GM23338 (cell line): ENCODE measurements around the gene ADTRP. TPM values are rescaled to one million over a fixed set of nuclear protein-coding genes. Genes with fewer than 3 reads are reported as not detected.

Experiments used
- ATAC-seq: fragments of 200-7000 bp; cut with Tn5 transposase; 3 replicates; pipeline ENCODE4 v1.9.1; 2020
- DNase-seq: peaks from one replicate; pipeline ENCODE4 v3.0.0-alpha.2; 2015; ENCODE audit warnings: low spot score
- H2AFZ ChIP-seq: fragments of 200-600 bp; sonication (generic); 2 replicates; pipeline ENCODE4 v1.8.0; 2016; ENCODE audit warnings: antibody characterized with exemption, mild to moderate bottlenecking, moderate library complexity
- H3F3A ChIP-seq: fragments of 200-600 bp; sonication (generic); replicated peaks from 2 replicates; pipeline ENCODE4 v1.8.0; 2017; ENCODE audit warnings: antibody characterized with exemption, mixed run types, low read depth
- H3K27ac ChIP-seq: fragments of 200-600 bp; sonication (generic); 2 replicates; pipeline ENCODE4 v1.6.1; 2016; ENCODE audit warnings: low read depth
- H3K27me3 ChIP-seq: fragments of 200-600 bp; sonication (generic); 2 replicates; pipeline ENCODE4 v1.8.0; 2016; ENCODE audit warnings: mild to moderate bottlenecking, mixed run types, moderate library complexity; ENCODE audit not compliant: insufficient read depth
- H3K36me3 ChIP-seq: fragments of 200-600 bp; sonication (generic); 2 replicates; pipeline ENCODE4 v1.8.0; 2016; ENCODE audit warnings: mild to moderate bottlenecking; ENCODE audit not compliant: insufficient read depth
- H3K4me1 ChIP-seq: fragments of 200-600 bp; sonication (generic); 2 replicates; pipeline ENCODE4 v1.8.0; 2016; ENCODE audit warnings: mild to moderate bottlenecking, moderate library complexity; ENCODE audit not compliant: insufficient read depth
- H3K4me2 ChIP-seq: fragments of 200-600 bp; sonication (generic); 2 replicates; pipeline ENCODE4 v1.7.1; 2017; ENCODE audit warnings: mixed run types
- H3K4me3 ChIP-seq: fragments of 200-600 bp; sonication (generic); 2 replicates; pipeline ENCODE4 v1.6.1; 2016; ENCODE audit warnings: mixed run types
- H3K79me2 ChIP-seq: fragments of 200-600 bp; sonication (generic); replicated peaks from 2 replicates; pipeline ENCODE4 v1.8.0; 2017; ENCODE audit warnings: mild to moderate bottlenecking; ENCODE audit not compliant: insufficient read depth
- H3K9me2 ChIP-seq: fragments of 200-600 bp; sonication (generic); 2 replicates; pipeline ENCODE4 v1.8.0; 2017; ENCODE audit not compliant: insufficient read depth
- H4K20me1 ChIP-seq: fragments of 200-600 bp; sonication (generic); replicated peaks from 2 replicates; pipeline ENCODE4 v1.8.0; 2017; ENCODE audit warnings: mild to moderate bottlenecking; ENCODE audit not compliant: insufficient read depth
- H3K27ac Mint-ChIP-seq: 2 replicates; pipeline ENCODE4 v1.8.0; 2020; ENCODE audit warnings: inconsistent platforms, mild to moderate bottlenecking, moderate library complexity, mixed read lengths
- H3K27me3 Mint-ChIP-seq: 3 replicates; pipeline ENCODE4 v1.8.0; 2022; ENCODE audit warnings: low read depth, mild to moderate bottlenecking, moderate library complexity, mixed read lengths, inconsistent platforms; ENCODE audit not compliant: insufficient read depth, poor library complexity
- H3K36me3 Mint-ChIP-seq: 3 replicates; pipeline ENCODE4 v1.8.0; 2021; ENCODE audit warnings: low read depth, mild to moderate bottlenecking, inconsistent platforms, moderate library complexity, mixed read lengths
- H3K4me1 Mint-ChIP-seq: 3 replicates; pipeline ENCODE4 v1.8.0; 2020; ENCODE audit warnings: mild to moderate bottlenecking, inconsistent platforms, mixed read lengths
- H3K4me3 Mint-ChIP-seq: 3 replicates; pipeline ENCODE4 v1.8.0; 2021; ENCODE audit warnings: moderate library complexity, mild to moderate bottlenecking, inconsistent platforms, mixed read lengths
- H3K9me3 Mint-ChIP-seq: 3 replicates; pipeline ENCODE4 v1.8.0; 2020; ENCODE audit warnings: moderate library complexity, mild to moderate bottlenecking, inconsistent platforms, mixed read lengths
- EZH2 ChIP-seq: fragments of 200-600 bp; sonication (generic); IDR thresholded peaks from one replicate; pipeline ENCODE4 v1.8.0; 2017; ENCODE audit warnings: antibody characterized with exemption, mild to moderate bottlenecking, low read depth; ENCODE audit not compliant: unreplicated experiment
- EZH2phosphoT487 ChIP-seq: fragments of 200-600 bp; sonication (generic); IDR thresholded peaks from one replicate; pipeline ENCODE4 v1.8.1; 2018; ENCODE audit warnings: antibody characterized with exemption; ENCODE audit not compliant: unreplicated experiment
- POLR2AphosphoS5 ChIP-seq: IDR thresholded peaks from 2 replicates; pipeline ENCODE4 v1.6.1; 2016; ENCODE audit warnings: antibody characterized with exemption, low read depth
- ZNF114 ChIP-seq: fragments of 250-450 bp; sonication (Bioruptor Pico); IDR thresholded peaks from 2 replicates; pipeline ENCODE4 v1.5.0; 2020; ENCODE audit warnings: mild to moderate bottlenecking, moderate library complexity
- ZNF331 ChIP-seq: fragments of 250-450 bp; sonication (Bioruptor Pico); IDR thresholded peaks from 2 replicates; pipeline ENCODE4 v1.5.0; 2020; ENCODE audit warnings: low read depth, mild to moderate bottlenecking, moderate library complexity
- ZNF462 ChIP-seq: fragments of 250-450 bp; sonication (Bioruptor Pico); IDR thresholded peaks from 2 replicates; pipeline ENCODE4 v1.5.0; 2020; ENCODE audit warnings: mild to moderate bottlenecking, moderate library complexity
- polyA plus RNA-seq: library from polyadenylated mRNA; unstranded; fragments of >200 nt; fragmentation: Nextera tagmentation; extraction: Ambion mirVana; gene quantifications from 2 replicates; pipeline ENCODE4 v1.2.1, GENCODE V29; 2016
- total RNA-seq: library from RNA; depleted of rRNA; stranded (reverse); fragments of >200 nt; shearing (Covaris generic); gene quantifications from 2 replicates; pipeline ENCODE4 v1.2.3, GENCODE V29; 2014

ADTRP gene
- total and polyA plus RNA-seq, 2 experiments from 2014 or later = not detected

DNA sequence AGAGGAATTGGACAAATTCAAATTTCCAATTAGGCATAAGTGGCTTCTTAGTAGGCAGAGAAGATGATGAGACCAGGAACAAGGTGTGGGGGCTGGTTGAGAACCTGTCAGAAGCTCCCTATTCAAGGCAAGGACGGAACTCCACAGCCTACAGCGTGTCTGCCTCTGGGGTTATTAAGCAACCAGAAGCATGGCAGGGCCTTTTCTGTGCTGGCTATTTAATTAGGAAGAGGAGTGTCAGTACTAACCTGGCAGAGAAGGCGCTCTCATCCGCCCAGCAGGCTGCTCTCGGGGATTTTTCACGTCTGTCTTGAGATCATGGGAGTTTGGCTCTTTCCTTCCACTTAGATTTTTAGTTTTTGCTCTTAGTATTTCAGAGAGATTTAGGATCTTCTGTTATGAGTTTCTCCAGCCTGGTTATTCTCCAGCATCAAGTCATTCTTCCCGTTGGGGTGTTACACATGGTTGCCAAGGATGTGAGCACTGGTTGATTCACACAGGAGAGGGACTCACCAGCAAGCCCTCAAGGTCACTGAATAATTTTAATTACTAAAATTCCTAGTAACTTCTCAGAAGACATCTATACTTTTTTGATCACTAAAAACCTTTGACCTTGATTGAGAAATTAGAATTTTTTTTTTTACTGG is 23.9 kb downstream of the ADTRP start (continued):
- TF ChIP-seq ZNF331 = no peak
- TF ChIP-seq POLR2AphosphoS5 = no peak
- no peak for TF ChIP-seq EZH2phosphoT487

GRCh38 chr6:11753798-11754197 is 24.8 kb downstream of the ADTRP start:
- Histone ChIP-seq H3K27me3 (no peaks in the 10 kb centered on the region), H3F3A (no peaks in the 10 kb centered on the region), H3K4me2 (no peak overlapping the region), H3K4me1 (no peaks in the 10 kb centered on the region), H3K4me3 (no peak overlapping the region), H3K36me3 (no peaks in the 10 kb centered on the region), H2AFZ (no peak overlapping the region), H3K79me2 (no peaks in the 10 kb centered on the region), H3K27ac (no peak overlapping the region), H3K9me2 (no peaks in the 10 kb centered on the region), H4K20me1 (no peaks in the 10 kb centered on the region)
- no peak overlapping the region for H3K27ac Mint-ChIP-seq
- no peaks in the 10 kb centered on the region for H3K36me3 Mint-ChIP-seq
- H3K27me3 Mint-ChIP-seq = peaks cover 2% of the 10 kb centered on the region
- peaks cover under 1% of the 10 kb centered on the region; the same call in 1 of the 3 replicates for H3K4me1 Mint-ChIP-seq
- ATAC-seq (no peak), DNase-seq (no peak)
- no peak for TF ChIP-seq EZH2
- no peak for TF ChIP-seq ZNF462 (CRISPR knock-in tag)
- no peak for TF ChIP-seq ZNF114 (CRISPR knock-in tag)
- H3K4me3 Mint-ChIP-seq = no peak overlapping the region
- H3K9me3 Mint-ChIP-seq = no peaks in the 10 kb centered on the region
